ENCODE measurements around the gene GARNL3.

Gene GARNL3

GRCh38 chr9:127264462-127265219, at the start of gene GARNL3:
GARNL3 (plus strand) TSS chr9:127264774; CDS start chr9:127264878, 104 bp downstream.
- no peak for DNase-seq

- DNase-seq = no peak
These were observed 49.0 kb upstream of the GARNL3 start for GRCh38 chr9:127215268-127216209.

GRCh38 chr9:127216210-127216887, 48.2 kb upstream of the GARNL3 start:
- DNase-seq = no peak

GRCh38 chr9:127216888-127217217, 47.7 kb upstream of the GARNL3 start:
- no peak for DNase-seq

GRCh38 chr9:127218818-127219217, 45.8 kb upstream of the GARNL3 start:
- no peak for DNase-seq

- DNase-seq = no peak
These were observed 45.1 kb upstream of the GARNL3 start for GRCh38 chr9:127219520-127219919.

- no peak for DNase-seq
These were observed 42.9 kb upstream of the GARNL3 start for GRCh38 chr9:127221695-127222094.

GRCh38 chr9:127222388-127223095, 42.0 kb upstream of the GARNL3 start:
- DNase-seq = no peak

GRCh38 chr9:127223266-127223665, 41.3 kb upstream of the GARNL3 start:
- DNase-seq = no peak

- no peak for DNase-seq
These were observed 40.8 kb upstream of the GARNL3 start for GRCh38 chr9:127223810-127224177.

- DNase-seq = peak; percentile 6
These were observed 40.2 kb upstream of the GARNL3 start for GRCh38 chr9:127224178-127224882.

GRCh38 chr9:127224883-127225739, 39.5 kb upstream of the GARNL3 start:
- DNase-seq = peak; percentile 4

GRCh38 chr9:127225801-127226625, 38.6 kb upstream of the GARNL3 start:
- DNase-seq = no peak

- no peak for DNase-seq
These were observed 34.7 kb upstream of the GARNL3 start for GRCh38 chr9:127229691-127230417.

- DNase-seq = no peak
These were observed 32.9 kb upstream of the GARNL3 start for GRCh38 chr9:127231666-127232065.

GRCh38 chr9:127232833-127233549, 31.6 kb upstream of the GARNL3 start:
- DNase-seq = no peak

GRCh38 chr9:127233550-127233949, 31.0 kb upstream of the GARNL3 start:
- no peak for DNase-seq

- no peak for DNase-seq
These were observed 30.6 kb upstream of the GARNL3 start for GRCh38 chr9:127233989-127234388.

- DNase-seq = no peak
These were observed 26.8 kb upstream of the GARNL3 start for GRCh38 chr9:127237801-127238200.
